Measurements from ENCODE around the gene VKORC1L1.
"Not testable (repeated sequence)": the region's sequence is repeated elsewhere in the genome, so short reads cannot be mapped to it uniquely, and the experiment has no call there.

The VKORC1L1 gene

GRCh38 chr7:65945787-65946186, 72.9 kb downstream of the VKORC1L1 start:
- DNase-seq = not testable (repeated sequence)

GRCh38 chr7:65946904-65947303, 74.0 kb downstream of the VKORC1L1 start:
- DNase-seq = peak; percentile 1

GRCh38 chr7:65951837-65952578, 79.1 kb downstream of the VKORC1L1 start:
- DNase-seq = no peak

- DNase-seq = no peak
These were observed 80.3 kb downstream of the VKORC1L1 start for GRCh38 chr7:65953001-65953720.

GRCh38 chr7:65953890-65954450, 81.1 kb downstream of the VKORC1L1 start:
- DNase-seq = no peak

GRCh38 chr7:65955718-65956117, 82.8 kb downstream of the VKORC1L1 start:
- DNase-seq = no peak

- no peak for DNase-seq
These were observed 87.6 kb downstream of the VKORC1L1 start for GRCh38 chr7:65960351-65961074.

- DNase-seq = no peak
These were observed 89.2 kb downstream of the VKORC1L1 start for GRCh38 chr7:65962033-65962432.

- DNase-seq = not testable (repeated sequence)
These were observed 91.8 kb downstream of the VKORC1L1 start for GRCh38 chr7:65964671-65965070.

- no peak for DNase-seq
These were observed 93.3 kb downstream of the VKORC1L1 start for GRCh38 chr7:65966146-65966545.

- DNase-seq = no peak
These were observed 94.7 kb downstream of the VKORC1L1 start for GRCh38 chr7:65967361-65968155.

- DNase-seq = no peak
These were observed 95.6 kb downstream of the VKORC1L1 start for GRCh38 chr7:65968256-65969185.

- no peak for DNase-seq
These were observed 98.1 kb downstream of the VKORC1L1 start for GRCh38 chr7:65971021-65971420.

- DNase-seq = no peak
These were observed 100.1 kb downstream of the VKORC1L1 start for GRCh38 chr7:65972976-65973375.

GRCh38 chr7:65974191-65974801, 101.4 kb downstream of the VKORC1L1 start:
- DNase-seq = no peak

GRCh38 chr7:65974876-65975275, 102.0 kb downstream of the VKORC1L1 start:
- no peak for DNase-seq

GRCh38 chr7:65975814-65976445, 103.1 kb downstream of the VKORC1L1 start:
- no peak for DNase-seq

GRCh38 chr7:65976659-65977196, 103.9 kb downstream of the VKORC1L1 start:
- no peak for DNase-seq

- DNase-seq = no peak
These were observed 106.2 kb downstream of the VKORC1L1 start for GRCh38 chr7:65978891-65979582.

Data from T1000 (cell line).